NCI-H1417 (cell line): ENCODE data around the gene CRYGA.
"Not testable (repeated sequence)": the region's sequence is repeated elsewhere in the genome, so short reads cannot be mapped to it uniquely, and the experiment has no call there.

Experiments
- DNase-seq, 3 experiments: peaks; one replicate each; lab custom pipeline; 2025; lab: John Stamatoyannopoulos, UW

CRYGA gene

DNA sequence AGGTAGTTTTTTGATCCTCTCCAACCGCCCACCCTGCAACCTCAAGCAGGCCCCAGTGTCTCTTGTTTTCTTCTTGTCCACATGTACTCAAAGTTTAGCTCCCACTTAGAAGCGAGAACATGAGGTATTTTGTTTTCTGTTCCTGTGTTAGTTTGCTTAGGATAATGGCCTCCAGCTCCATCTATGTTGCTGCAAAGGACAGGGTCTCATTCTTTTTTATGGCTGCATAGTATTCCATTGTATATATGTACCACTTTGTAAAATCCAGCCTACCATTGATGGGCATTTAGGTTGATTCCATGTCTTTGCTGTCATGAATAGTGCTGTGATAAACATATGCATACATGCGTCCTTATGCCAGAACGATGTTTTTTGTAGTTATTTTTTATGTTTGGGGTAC is 36.3 kb downstream of the CRYGA start:
- DNase-seq, result no peak

GRCh38 chr2:208125251-208125650 is 38.1 kb downstream of the CRYGA start:
- no peak for DNase-seq

DNA sequence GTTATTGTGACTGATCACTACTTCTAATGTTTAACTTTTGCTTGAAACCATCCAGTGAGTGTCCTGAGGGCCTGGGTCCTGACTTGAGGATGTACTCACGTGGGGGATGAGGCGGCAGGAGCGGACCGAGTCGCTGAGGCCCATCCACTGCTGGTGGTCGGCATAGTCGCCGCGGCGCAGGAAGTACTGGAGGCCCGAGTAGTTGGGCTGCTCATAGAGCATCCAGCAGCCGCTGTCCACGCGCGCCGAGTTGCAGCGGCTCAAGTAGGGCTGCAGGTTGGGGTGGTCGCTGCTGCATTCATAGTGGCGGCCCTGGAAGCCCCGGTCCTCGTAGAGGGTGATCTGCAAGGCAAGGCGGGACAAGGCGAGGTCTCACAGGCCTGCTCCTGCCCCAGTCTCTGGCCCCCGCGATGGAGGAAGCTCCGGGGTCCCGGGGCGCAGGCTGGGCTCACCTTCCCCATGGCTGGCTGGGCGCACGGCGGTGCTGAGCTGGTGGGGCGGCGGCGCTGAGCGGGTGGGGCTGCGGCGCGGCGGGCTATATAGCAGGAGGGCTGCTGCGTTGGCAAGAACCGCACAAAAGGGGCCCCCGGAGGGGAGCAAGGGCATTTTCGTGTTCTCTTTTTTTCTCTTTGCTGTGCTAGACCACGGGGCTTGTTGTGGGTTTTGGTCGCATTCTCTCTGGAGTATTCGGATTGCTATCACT is 39.2 kb downstream of the CRYGA start, which contains the start of gene CRYGD:
CRYGD (minus strand) TSS at position 512 of the 703 bp plus-strand sequence; CDS start at position 461, 51 bp downstream.
- DNase-seq, result not testable (repeated sequence)

DNA sequence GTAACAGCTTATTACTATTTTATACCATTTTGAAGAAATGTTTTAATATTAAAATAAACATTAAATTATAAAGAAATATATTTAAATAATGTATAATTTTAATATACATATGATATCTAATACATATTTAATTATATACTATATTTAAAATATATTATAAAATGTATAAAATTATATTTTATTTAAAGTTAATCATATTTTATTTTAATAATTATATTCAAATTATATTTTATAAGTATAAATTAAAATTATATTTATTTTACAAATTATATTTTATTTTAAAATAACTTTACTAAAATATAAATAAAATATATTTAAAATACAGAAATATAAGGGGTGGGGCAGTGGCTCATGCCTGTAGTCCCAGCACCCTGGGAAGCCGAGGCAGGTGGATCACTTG is 41.1 kb downstream of the CRYGA start:
- DNase-seq, result no peak

GRCh38 chr2:208118918-208119317 is 44.5 kb downstream of the CRYGA start:
- DNase-seq, result no peak

- not testable (repeated sequence) for DNase-seq
Observed at GRCh38 chr2:208117390-208117789, 46.0 kb downstream of the CRYGA start.

DNA sequence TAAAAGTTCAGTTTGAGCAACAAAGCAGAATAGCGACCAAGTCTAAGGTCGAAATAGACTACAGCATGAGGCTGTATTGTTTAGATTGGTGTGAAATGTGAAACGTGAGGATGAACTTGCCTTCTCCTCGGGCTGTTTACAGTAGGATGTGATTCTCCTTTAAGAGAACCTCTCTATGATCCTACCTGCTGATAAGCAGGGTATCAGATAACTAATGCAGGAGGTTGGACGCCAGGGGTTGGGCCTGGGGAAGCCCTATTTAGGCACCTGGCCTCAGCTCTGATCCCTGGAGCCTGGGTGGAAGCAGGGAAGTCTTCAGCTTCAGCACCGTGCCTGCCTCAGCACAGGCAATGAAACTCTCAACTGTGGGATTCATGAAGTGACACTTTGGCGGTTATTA is 50.4 kb downstream of the CRYGA start:
- peak; percentile 28 to 72 (median 67) for DNase-seq

DNA sequence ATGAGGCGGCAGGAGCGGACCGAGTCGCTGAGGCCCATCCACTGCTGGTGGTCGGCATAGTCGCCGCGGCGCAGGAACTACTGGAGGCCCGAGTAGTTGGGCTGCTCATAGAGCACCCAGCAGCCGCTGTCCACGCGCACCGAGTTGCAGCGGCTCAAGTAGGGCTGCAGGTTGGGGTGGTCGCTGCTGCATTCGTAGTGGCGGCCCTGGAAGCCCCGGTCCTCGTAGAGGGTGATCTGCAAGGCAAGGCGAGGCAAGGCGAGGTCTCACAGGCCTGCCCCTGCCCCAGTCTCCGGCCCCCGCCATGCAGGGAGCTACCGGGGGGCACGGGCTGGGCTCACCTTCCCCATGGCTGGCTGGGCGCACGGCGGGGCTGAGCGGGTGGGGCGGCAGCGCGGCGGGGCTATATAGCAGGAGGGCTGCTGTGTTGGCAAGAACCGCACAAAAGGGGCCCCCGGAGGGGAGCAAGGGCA is 51.1 kb downstream of the CRYGA start:
- DNase-seq, result not testable (repeated sequence)
